HuH-7 (cell line): ENCODE results near the gene PWWP2B.

Source experiments
- DNase-seq: peaks from one replicate; pipeline ENCODE4 v3.0.0; 2011; ENCODE audit warnings: low spot score

The PWWP2B gene

DNA sequence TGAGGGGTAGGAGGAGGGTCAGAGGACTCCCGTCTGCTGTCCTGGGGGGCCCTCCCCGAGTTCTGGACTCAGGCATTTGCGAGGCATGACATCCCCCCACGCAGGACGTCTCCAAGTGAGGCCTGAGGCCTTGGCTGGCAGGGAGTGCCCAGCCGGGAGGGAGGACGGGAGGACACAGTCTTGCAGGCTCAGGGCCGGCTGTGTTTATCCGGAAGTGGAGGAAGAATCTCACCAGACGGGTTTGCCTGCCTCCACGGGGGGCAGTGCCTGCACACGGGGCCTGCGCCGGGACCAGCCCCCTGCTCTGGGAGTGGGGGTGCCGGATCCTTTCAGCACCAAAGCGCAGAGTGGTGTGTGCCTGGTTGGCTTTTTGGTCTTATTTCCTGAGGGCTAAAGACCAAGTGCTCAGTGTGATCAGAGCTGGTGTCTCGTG, 10.9 kb downstream of the PWWP2B start:
- no peak for DNase-seq

DNA sequence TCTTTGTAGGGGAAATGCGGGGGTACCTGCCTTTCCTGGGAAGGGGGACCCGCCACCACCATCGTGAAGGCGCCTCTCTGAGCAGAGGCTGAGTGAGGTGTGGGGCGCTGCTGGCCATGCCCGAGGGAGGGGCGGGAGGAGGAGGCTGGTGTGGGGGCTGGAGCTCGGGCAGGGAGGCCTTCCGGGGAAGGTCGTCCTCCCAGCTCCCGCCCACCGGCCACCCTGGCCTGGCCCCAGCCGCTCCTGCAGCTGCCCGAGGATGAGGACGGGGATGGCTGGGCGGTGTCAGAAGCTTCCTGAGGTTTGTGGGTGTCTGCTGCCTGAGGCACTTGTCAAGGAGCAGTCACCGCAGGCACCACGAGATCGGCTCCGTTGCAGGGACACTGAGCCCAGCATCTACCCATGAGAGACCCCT, 11.4 kb downstream of the PWWP2B start:
- DNase-seq = no peak

DNA sequence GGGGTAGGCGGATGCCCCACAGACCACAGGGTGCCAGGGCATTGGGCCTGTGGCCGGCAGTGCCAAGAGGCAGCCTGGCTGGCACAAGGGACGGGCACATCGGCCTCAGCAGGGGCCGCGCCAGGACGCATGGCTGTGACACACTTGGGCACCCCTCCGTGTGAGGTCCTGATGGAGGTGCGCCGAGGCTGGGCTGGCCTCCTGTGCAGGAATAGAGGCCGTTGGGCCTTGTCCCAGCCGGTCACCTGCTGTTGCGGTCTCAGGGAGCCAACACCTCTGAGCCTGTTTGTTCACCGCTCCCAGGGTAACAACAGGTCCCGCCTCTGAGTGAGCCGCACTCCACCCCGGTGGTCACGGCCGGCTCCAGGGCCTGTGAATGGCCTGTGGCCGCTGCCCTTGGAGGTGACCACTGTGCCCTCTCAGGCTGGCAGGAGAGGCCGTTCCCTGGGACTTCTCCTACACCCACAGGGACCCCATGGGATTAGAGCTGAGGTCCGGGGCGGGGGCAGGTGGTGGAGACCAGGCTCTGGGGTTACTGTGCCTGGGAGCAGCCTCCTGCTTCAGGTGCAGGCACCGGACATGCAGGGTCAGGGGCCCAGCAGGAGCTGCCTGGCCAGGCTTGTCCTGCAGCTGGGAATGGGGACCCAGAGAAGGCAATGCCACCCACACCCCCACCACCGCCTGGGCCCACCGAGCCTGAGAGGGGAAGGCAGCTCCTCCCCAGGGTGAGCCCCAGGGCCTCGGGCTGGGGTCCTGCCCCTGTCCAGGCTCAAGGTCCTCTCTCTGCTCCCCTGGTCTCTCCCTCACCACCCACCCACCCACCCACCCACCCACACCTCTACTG, 12.0 kb downstream of the PWWP2B start:
- DNase-seq = no peak

DNA sequence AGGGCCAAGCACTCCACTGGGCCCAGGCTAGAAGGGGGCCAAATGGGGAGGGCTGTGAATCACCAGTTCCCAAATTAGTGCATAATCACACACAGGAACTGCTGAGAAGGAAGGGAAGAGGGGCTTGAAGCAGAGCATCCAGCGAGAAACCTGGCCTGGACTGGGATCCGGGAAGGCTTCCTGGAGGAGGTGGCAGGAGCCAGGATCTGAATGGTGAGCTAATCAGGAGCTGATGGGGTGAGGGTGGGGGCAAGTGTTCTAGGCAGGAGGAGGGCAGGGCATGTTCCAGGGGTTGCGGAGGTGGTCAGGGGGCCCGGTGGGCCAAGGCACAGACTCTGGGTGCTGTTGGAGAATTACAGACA, 12.6 kb downstream of the PWWP2B start:
- DNase-seq = no peak

DNA sequence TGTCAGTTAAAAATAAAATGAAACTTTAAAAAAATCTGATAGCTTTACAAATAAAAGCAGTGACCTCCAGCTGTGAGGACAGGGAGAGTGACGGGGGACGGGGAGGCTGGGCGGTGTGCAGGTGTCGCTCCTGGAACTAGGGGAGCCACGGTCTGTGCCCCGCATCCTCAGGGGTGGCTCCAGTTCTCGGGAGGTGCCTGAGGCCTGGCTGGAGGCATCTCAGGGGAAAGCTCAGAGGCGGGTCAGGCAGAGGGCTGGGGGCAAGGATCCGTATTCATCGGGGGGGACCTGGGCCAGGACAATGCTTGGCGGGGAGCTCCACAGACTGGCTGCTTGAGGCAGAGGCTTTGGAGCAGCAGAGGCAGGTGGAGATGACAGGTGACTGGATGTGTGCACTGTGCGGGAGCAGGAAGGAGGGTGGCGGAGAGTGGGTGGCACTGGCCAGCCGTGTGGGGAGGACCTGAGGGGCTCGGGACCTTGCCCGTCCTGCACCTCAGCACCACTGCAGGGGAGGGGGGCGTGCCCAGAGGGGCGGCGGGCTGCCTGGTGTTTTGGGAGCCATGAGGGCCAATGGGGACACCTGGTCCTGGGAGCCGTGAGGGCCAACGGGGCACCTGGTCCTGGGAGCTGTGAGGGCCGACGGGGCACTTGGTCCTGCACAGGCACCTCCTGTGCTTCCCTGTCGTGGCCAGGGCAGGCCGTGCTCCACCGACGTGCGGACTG, 13.2 kb downstream of the PWWP2B start:
- no peak for DNase-seq

DNA sequence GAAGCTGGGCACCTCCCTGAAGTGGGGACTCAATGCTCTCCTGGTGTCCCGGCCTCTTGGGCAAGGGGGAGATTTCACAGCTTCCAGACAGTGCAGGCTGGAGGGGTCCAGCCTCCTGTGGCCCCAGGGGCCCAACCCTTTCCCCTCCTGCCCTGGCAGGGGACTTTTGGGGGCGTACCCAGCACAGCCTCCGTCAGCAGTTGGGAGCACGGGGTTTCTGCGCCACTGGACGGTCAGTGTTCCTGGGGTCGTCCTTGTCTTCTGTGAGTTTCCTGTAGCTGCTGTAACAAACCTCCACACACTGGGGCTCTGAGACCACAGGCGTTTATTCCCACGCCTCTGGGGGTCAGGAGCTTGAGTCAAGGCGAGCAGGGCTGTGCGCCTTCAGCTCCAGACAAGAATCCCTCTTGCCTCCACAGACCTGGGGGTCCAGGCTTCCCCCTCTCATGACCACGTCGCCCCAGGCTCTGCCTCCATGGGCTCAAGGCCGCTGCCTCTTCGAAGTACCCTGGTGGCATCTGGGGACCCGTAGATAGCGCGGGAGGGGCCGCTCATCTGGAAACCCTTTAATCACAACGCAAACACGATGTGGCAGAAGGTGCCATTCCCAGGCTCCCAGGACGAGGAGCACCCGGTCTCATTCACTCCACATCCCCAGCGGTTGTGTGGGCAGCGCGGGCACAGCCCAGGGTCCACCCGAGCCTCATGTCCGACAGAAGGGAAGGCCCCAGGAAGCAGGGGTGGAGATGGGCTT, 14.0 kb downstream of the PWWP2B start:
- DNase-seq = no peak

DNA sequence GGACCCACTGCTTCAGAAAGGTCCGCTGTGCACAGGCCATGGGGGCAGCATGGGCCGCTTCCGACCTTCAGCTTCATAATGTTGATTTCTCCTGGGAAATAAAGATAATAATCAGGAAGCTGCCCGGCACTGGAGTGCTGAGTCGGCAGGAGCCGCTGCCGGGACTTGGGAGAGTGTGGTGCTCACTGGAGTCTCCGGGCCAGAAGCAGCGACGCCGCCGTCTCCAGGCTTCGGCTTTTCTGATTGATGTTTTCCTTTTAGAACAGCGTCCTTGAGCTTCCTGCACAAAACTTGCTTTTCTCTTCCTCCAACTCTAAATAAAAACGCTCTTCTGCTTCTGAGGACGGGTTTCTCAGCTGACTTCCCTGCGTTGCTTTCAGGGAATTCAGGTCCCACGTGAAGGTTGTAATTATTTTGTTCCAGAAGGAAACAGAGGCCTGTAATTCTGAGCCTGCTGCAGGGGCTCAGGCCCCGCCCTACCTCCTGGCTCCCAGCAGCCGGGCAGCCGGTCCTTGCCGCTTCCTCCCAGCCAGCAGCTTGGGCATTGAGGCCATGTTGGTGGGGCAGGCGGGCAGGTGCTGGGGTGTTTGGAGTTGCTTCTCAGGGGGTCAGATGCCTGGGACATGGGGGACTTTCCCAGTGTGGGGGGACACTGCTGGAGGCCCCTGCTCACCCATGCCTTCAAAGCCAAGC, 14.7 kb downstream of the PWWP2B start:
- no peak for DNase-seq

DNA sequence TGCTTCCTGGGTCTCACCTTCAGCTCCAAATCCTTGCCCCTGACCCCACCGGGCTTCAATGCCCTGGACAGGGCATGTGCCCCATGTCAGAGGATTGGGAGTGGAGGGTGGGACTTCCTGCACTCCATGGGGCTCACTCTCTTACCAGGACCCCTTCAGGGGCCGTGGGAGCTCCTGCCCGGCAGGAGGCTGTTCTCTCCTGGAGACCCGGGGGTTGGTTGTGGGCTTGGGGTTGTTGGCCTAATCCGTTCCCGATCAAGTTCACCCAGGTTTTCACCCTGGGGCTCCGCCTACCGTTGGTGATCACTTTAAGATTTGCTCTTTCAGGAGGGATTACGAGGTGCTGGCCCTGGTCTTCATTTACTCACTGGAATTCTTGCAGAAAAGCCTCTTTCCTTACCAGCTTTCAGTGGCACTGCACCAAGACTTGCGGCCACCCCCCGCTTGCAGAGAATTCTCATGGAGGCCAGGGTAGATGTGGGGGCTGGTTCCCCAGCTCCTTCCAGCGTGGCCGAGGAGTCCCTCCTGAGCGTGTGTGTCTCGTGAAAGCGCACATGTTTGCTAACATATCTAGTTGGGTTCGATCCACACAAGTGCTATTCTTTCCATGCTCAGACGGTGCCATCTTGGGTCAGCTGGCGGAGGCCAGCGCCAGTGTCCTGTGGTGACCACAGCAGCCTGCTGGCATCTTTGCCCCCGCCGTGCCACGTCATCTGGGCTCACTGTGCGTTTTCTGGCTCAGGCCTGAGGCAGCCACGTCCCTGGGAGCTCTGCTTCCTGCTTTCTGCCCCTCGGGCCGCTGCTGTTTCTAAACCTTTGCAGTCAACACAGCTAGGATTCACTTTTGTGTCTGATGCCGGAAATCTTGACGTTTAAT, 15.6 kb downstream of the PWWP2B start:
- DNase-seq = no peak

DNA sequence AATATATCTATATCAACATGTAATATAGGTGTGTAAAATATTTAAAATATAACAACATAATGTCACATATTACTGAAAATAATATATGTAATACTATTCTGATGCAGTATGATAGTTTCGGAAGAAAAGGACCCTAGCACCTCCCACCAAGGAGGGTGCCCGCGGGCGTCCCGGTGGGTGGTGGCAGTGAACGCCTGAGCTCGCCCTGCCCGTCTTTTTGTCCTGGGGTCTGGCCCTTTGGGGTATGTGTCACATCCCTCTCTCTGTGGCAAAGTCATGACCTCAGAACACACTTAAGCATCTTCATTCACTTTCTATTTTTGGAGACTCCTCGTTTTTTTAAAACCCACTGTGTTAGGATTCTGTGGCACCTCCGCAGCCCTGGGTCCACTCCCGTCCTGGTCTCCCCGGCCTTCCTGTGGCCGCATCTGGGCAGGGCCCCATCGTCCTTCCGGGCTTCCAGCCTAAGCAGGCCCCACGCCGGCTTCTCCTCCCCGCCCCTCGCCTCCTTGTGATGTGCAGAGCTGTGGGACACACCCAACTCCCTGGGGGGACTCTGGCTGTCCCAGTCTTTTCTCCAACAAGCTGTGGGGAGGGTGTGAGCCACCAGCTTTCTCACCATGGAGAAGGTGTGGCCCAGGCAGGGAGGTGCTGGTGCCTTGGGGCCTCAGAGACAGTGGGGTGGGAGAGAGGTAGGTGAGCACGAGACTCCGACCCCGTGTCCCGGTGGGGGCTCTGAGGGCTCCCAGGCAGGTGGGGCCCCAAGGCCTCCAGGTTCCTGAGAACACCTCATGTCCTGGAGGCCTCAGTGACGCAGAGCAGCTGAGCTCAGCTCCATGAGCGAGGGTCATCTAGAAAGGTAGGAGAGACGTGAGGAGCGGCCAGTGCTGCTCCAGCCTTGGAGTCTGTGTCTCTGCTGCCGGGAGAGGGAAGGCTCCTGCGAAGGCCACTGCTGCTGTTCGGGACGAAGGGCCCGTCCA, 16.5 kb downstream of the PWWP2B start:
- no peak for DNase-seq

DNA sequence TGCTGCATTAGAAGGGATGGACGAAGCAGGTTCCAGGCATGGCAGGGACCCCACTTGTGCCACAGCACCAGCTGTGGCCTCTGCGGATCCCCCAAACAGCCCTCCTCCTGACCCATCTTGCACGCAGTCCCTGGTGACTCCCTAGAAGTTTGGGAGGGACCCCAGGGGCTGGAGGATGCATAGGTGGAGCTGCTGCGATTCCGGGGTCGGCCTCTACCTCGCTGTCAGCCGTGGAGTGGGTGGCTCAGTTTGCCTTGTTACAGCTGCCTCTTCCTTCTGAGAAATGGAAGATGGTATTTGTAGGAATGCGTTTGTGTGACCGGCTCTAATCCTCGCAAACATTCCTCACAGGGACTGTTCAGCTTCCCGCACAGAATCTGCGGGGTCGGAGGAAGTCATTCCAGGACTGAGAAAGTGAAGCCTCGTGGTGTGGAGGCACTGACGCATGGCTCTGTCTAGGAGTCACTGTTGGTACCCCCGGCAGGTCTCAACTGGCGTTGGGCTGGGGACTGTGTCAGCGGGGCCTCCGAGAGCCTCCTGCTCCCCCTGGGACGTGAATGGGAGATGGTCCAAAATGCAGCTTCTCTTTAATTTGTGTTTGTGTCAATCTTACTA, 17.5 kb downstream of the PWWP2B start:
- DNase-seq = no peak

DNA sequence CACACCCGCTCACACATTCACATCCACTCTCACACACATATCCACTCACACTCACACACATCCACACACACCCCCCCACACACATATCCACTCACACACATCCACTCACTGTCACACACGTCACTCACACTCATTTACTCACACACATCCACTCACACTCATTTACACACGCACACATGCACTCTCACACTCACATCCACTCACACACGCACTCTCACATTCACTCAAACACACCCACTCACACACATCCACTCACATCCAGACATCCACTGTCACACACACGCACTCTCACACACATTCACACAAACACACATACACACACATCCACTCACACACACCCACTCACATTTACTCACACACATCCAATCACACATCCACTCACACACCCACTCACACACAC, 18.3 kb downstream of the PWWP2B start:
- no peak for DNase-seq

DNA sequence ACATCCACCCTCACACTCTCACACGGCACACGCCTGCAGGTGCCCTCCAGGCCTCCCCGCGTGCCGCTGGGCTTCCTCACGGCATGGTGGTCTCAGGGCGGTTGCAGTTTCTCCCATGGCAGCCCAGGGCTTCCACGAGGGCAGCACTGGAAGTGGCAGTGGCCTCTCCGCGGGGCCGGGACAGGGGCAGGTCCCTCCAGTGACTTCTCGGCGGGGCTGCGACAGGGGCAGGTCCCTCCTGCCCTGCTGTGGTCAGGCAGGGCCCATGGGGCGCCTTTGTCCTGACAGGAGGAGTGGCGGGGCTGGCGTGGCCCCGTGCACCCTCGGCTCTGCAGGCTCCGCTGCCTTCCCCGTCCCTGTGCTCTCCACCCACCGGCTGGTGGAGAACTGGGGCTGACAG, 19.0 kb downstream of the PWWP2B start:
- no peak for DNase-seq

DNA sequence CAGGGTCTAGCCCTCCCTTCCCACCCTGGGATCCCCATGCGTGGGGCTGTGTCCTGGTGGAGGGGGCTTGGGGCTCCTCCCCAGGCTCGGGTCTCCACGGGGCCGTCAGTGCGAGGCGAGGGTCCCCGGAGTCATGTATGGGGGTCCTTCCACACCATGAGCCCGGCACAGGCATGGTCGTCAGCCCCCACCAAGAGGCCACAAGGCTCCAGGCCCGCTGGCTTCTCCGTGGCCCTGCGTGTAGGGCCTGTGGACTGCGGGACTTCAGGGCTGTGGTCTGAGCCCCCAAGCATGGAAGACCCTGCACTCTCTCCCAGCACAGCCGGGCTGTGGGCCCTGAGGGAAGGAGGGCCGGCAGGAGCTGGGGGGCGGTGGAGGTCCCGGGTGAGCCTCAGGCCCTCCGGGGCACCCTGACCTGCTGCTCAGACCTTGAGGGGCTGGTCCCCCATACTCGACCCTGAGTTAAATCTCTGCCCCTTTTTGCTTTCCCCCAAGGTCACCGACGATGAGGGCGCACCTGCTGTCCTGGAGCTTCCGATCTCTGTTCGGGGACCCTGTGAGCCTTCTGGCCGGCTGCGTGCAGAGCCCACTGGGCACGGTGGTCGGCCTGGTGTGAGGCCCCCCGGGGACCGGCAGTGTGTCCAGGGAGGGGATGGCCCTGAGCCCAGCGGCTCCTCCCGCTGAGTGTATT, 19.7 kb downstream of the PWWP2B start:
- DNase-seq = no peak

DNA sequence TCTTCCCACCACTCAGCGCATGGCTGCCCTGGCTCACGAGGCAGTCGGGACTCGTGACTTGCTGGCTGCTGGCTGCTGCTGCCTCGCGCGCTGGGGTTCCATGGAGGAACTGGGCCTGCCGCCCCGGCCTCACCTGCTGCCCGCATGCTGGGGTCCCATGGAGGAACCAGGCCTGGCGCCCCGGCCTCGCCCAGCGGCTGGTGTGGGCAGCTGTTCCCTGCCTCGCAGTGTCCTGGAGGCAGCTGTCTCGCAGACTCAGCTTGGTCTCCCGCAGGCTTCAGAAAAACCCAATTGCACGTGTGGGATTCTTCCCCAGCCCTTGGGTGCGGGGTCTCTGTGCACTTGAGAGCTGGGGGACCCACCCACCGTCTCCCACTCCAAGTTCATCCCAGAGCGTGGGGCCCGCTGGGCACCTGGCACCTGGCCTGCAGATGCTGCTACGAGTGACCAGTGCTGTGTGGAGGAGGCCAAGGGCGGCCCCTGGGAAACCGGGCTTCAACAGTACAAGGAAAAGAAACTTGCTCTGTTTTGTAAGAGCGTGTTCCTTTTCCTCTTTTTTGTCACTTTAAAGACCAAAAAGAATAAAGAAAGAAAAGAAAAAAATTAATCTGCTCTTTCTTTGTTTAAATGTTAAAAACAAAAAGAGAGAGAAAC, 20.4 kb downstream of the PWWP2B start:
- DNase-seq = no peak

DNA sequence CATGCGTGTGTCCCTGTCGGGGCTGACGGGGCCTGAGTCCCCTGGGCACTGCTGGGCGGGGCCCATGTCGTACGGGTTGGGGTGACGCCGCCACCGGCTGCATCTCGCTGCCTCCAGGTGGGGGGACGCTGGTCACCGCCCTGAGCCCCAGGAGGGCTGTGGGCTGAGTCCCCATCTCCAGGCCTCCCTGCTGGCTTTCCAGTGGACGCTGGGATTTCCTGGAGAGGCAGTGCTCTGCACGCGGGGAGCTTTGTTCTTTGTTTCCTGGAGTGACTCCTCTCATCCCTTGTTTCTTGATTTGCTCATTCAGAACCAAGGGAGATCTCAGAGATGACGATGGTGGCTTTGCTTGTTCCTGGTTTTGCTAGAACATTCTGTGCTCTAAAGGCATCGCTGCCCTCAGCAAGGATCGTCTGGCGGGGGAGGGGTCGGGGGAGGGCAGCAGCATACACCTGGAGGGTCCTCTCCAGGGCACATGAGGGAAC, 21.0 kb downstream of the PWWP2B start:
- no peak for DNase-seq

DNA sequence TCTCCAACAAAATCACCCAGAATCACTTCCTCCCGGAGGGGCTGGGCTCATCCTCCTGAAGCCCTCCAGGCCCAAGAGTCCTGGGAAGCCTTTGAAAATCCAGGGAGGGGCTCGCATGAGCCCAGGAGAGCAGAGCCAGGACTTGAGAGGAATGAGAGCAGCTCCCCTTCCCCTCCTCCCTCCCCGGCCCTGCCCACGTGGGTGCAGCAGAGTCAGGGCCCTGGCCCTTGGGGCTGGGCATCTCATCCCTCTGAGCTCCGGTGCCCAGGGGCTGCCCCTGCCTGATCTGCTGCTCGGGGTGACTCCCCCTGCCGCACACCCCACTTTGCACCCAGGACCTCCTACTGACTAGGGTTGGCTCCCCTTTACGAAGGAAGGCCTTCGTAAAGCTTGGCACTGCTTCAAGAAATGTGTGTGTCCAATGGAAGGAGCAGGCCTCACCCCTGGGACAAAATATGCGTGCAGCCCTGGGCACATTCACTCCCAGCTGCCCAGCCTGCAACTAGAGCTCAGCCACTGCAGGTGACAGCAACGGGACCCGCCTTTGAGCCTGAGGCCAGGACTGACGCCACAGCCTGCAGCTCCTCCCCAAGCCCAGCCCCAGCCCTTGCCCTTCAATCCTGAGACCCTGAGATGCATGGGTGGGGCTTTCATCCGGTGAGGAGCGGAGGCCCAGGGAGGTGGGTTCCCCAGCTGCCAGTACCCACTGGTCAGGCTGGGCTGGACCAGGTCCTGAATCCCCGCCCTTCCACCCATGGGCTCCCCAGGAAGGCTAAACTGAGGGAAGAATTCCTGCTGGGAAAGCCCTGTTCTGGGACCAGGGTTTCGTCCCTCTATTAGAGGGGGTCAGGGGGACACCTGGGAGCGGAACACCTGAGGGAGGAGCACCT, 21.8 kb downstream of the PWWP2B start:
- peak; percentile 85 for DNase-seq
